Panc1 (cell line): ENCODE data around the gene BARX2. TPM values are rescaled to one million over a fixed set of nuclear protein-coding genes. Genes with fewer than 3 reads are reported as not detected.

Experiments
- ATAC-seq: fragments of 200-7000 bp; cut with Tn5 transposase; 2 replicates; pipeline ENCODE4 v1.9.1; 2020; ENCODE audit warnings: mild to moderate bottlenecking, moderate library complexity
- BruUV-seq: library from RNA; stranded (reverse); fragments of 400-500 nt; replicated peaks from 2 replicates; lab custom pipeline; 2021; lab: Mats Ljungman, UMichigan
- CTCF ChIA-PET: fragments of 300-600 bp; sonication (Branson Sonifier 250); formaldehyde crosslinking; loops from one replicate; lab custom pipeline; 2022; ENCODE audit warnings: antibody characterized with exemption; lab: Charles Lee
- POLR2A ChIA-PET: fragments of 300-600 bp; sonication (Branson Sonifier 250); formaldehyde crosslinking; loops from one replicate; lab custom pipeline; 2022; ENCODE audit warnings: antibody characterized with exemption; lab: Charles Lee
- DNase-seq: peaks from one replicate; pipeline ENCODE4 v3.0.0-alpha.2; 2010; ENCODE audit warnings: low read depth, low spot score
- H3K27ac ChIP-seq: 2 replicates; pipeline ENCODE4 v1.5.1; 2011; ENCODE audit warnings: mild to moderate bottlenecking, low read length, inconsistent platforms
- H3K27me3 ChIP-seq: fragments of 200-500 bp; sonication (Bioruptor generic); 2 replicates; pipeline ENCODE4 v1.6.0; 2014; ENCODE audit warnings: low read length, inconsistent platforms; ENCODE audit not compliant: control insufficient read depth, insufficient read depth
- H3K36me3 ChIP-seq: fragments of 200-500 bp; sonication (Bioruptor generic); 2 replicates; pipeline ENCODE4 v1.5.1; 2014; ENCODE audit warnings: inconsistent platforms, mild to moderate bottlenecking, low read length, moderate library complexity; ENCODE audit not compliant: control insufficient read depth, insufficient read depth
- H3K4me1 ChIP-seq: 2 replicates; pipeline ENCODE4 v1.5.1; 2011; ENCODE audit warnings: inconsistent platforms, mild to moderate bottlenecking, low read length, moderate library complexity; ENCODE audit not compliant: control insufficient read depth, insufficient read depth
- H3K4me3 ChIP-seq, 2 experiments: 2 replicates each; pipeline ENCODE4 v1.5.1; 2011 to 2012; ENCODE audit warnings: low read depth in 2 of 2, low read length in 2 of 2, mild to moderate bottlenecking in 2 of 2, inconsistent platforms in 1 of 2, moderate library complexity in 1 of 2
- H3K9me3 ChIP-seq: fragments of 200-500 bp; sonication (Bioruptor generic); 2 replicates; pipeline ENCODE4 v1.5.1; 2014; ENCODE audit warnings: low read depth, mild to moderate bottlenecking, inconsistent platforms, low read length, moderate library complexity; ENCODE audit not compliant: control insufficient read depth, insufficient read depth
- CTCF ChIP-seq: fragments of 450-650 bp; IDR thresholded peaks from 2 replicates; pipeline ENCODE4 v1.5.1; 2017; ENCODE audit warnings: mild to moderate bottlenecking
- POLR2AphosphoS5 ChIP-seq: IDR thresholded peaks from 2 replicates; pipeline ENCODE4 v1.6.1; 2012; ENCODE audit warnings: mild to moderate bottlenecking, low read depth, low read length, moderate library complexity
- SIN3A ChIP-seq: IDR thresholded peaks from 2 replicates; pipeline ENCODE4 v1.6.1; 2012; ENCODE audit warnings: low read depth, mild to moderate bottlenecking, low read length, moderate library complexity, borderline replicate concordance; ENCODE audit not compliant: insufficient read depth
- TCF7L2 ChIP-seq: IDR thresholded peaks from 2 replicates; pipeline ENCODE4 v1.6.1; 2011; ENCODE audit warnings: mild to moderate bottlenecking, low read depth, low read length, inconsistent platforms
- in situ Hi-C: cut with HindIII; loops from 2 replicates; pipeline ENCODE4 v1.10.0; 2016; ENCODE audit warnings: low sequenced_read_pairs, low pct_unique_long_range_greater_than_20kb
- intact Hi-C: fragments of 100-400 bp; cut with micrococcal nuclease; formaldehyde crosslinking; loops from one replicate; pipeline ENCODE4 v1.10.0; 2022; ENCODE audit not compliant: unreplicated experiment
- total RNA-seq: library from RNA; stranded (reverse); gene quantifications from one replicate; pipeline ENCODE4 v1.2.1, GENCODE V29; 2021; ENCODE audit not compliant: unreplicated experiment
- TF ChIP-seq, protein P1 (sequence below), 2 experiments: IDR thresholded peaks; 2 replicates each; pipeline ENCODE4 v1.6.1; 2011 to 2012; ENCODE audit warnings: low read depth in 2 of 2, control low read depth in 1 of 2, low read length in 1 of 2, mild to moderate bottlenecking in 1 of 2, moderate library complexity in 1 of 2; ENCODE audit not compliant: insufficient read depth in 1 of 2

BARX2 gene
- total RNA-seq, 1 experiment from 2014 or later = 3.9 TPM

GRCh38 chr11:129493746-129494145 is 118.1 kb downstream of the BARX2 start:
- intact Hi-C loops = no loop called here
- Histone ChIP-seq H3K4me1 (no peaks in the 10 kb centered on the region), H3K36me3 (no peaks in the 10 kb centered on the region), H3K27ac (no peak overlapping the region), H3K9me3 (no peaks in the 10 kb centered on the region), H3K4me3 (no peak overlapping the region), H3K27me3 (peaks cover 8% of the 10 kb centered on the region)
- DNase-seq (no peak), ATAC-seq (no peak)
- BruUV-seq = no TSS peak
- ChIA-PET POLR2A (no interaction called here), CTCF (no interaction called here)
- TF ChIP-seq POLR2AphosphoS5 = no peak
- TF ChIP-seq, protein P1, sequence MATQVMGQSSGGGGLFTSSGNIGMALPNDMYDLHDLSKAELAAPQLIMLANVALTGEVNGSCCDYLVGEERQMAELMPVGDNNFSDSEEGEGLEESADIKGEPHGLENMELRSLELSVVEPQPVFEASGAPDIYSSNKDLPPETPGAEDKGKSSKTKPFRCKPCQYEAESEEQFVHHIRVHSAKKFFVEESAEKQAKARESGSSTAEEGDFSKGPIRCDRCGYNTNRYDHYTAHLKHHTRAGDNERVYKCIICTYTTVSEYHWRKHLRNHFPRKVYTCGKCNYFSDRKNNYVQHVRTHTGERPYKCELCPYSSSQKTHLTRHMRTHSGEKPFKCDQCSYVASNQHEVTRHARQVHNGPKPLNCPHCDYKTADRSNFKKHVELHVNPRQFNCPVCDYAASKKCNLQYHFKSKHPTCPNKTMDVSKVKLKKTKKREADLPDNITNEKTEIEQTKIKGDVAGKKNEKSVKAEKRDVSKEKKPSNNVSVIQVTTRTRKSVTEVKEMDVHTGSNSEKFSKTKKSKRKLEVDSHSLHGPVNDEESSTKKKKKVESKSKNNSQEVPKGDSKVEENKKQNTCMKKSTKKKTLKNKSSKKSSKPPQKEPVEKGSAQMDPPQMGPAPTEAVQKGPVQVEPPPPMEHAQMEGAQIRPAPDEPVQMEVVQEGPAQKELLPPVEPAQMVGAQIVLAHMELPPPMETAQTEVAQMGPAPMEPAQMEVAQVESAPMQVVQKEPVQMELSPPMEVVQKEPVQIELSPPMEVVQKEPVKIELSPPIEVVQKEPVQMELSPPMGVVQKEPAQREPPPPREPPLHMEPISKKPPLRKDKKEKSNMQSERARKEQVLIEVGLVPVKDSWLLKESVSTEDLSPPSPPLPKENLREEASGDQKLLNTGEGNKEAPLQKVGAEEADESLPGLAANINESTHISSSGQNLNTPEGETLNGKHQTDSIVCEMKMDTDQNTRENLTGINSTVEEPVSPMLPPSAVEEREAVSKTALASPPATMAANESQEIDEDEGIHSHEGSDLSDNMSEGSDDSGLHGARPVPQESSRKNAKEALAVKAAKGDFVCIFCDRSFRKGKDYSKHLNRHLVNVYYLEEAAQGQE (IDR thresholded peaks at IDR 0.05; ENCODE audit: insufficient read depth in 1 of 2, low read depth in 2 of 2, low read length in 1 of 2) = no peak
- no peak for TF ChIP-seq TCF7L2
- no peak for TF ChIP-seq CTCF
- TF ChIP-seq SIN3A = no peak
- in situ Hi-C loops = no loop called here

Other genes starting within 250 kb of the BARX2 start
- 44.6 TPM for gene ARHGAP32, start 183.5 kb upstream of the BARX2 start, total RNA-seq